ENCODE data around the gene ELMO1. TPM values are rescaled to one million over a fixed set of nuclear protein-coding genes. Genes with fewer than 3 reads are reported as not detected.

ELMO1 gene
- total and polyA plus RNA-seq, 10 of the 15 experiments (the other 5 are each of a cell fraction or from before 2014, with no cell fraction given) = 22.6 to 85.9 (median 56.6) TPM

GRCh38 chr7:37041461-37041860 lies 407.2 kb downstream of the ELMO1 start:
- H4K20me1 ChIP-seq (ENCODE audit: control insufficient read depth, insufficient read depth) = no peaks in the 10 kb centered on the region
- no peak overlapping the region for H3K4me2 ChIP-seq (ENCODE audit: control insufficient read depth, insufficient read depth)
- in situ Hi-C loops (cut with MboI) (no loop called here), intact Hi-C loops (cut with micrococcal nuclease; ENCODE audit: unreplicated experiment) (no loop called here)
- no peaks in the 10 kb centered on the region for H3K36me3 ChIP-seq (ENCODE audit: control insufficient read depth in 2 of 2, insufficient read depth in 2 of 2, low read length in 1 of 2)
- ATAC-seq (no peak), DNase-seq (ENCODE audit: low read depth, low spot score) (no peak), FAIRE-seq (no peak)
- no peak for TF ChIP-seq IKZF2 (IDR thresholded peaks at IDR 0.05)
- no peak for TF ChIP-seq HDAC2 (IDR thresholded peaks at IDR 0.05)
- no peak for TF ChIP-seq RUNX3 (IDR thresholded peaks at IDR 0.05; ENCODE audit: low read length)
- no peak for TF ChIP-seq ZSCAN29 (IDR thresholded peaks at IDR 0.05)
- ChIA-PET POLR2A (no interaction called here), CTCF (no interaction called here), SMC1A (ENCODE audit: uncharacterized antibody, unreplicated experiment) (interaction anchor here (0.6 to 1.0 kb wide), 3 partner anchors 14 to 570 kb away, joined by 3 read pairs; no protein-coding TSS in a partner anchor), RAD21 (ENCODE audit: unreplicated experiment) (no interaction called here)
- H2AFZ ChIP-seq (ENCODE audit: control insufficient read depth, low read depth, low read length) = no peak overlapping the region
- BruUV-seq (replicated peaks) = no TSS peak
- WGBS (ENCODE audit: insufficient coverage, insufficient replicate concordance, low lambda C conversion rate, missing lambda C conversion rate) = 97% methylated on average over 8 of the region's 8 CpGs
- no peaks in the 10 kb centered on the region; the same call in 2 of the 3 replicates for H3K9me3 ChIP-seq (replicated peaks; ENCODE audit: control insufficient read depth, insufficient read depth, low read length)
- no peaks in the 10 kb centered on the region for H3K27me3 ChIP-seq (replicated peaks in 1 of 2; ENCODE audit: control insufficient read depth in 2 of 2, insufficient read depth in 2 of 2, low read length in 1 of 2)
- no peak overlapping the region for H3K27ac ChIP-seq (ENCODE audit: control insufficient read depth, insufficient read depth)
- no peak overlapping the region for H3K9ac ChIP-seq (ENCODE audit: control insufficient read depth, insufficient read depth, low read length)
- no peak overlapping the region for H3K4me3 ChIP-seq
- H3K4me1 ChIP-seq (ENCODE audit: control insufficient read depth, insufficient read depth, low read length) = no peaks in the 10 kb centered on the region
- no peaks in the 10 kb centered on the region for H3K79me2 ChIP-seq (ENCODE audit: control insufficient read depth, insufficient read depth, low read length)

- intact Hi-C loops (cut with micrococcal nuclease; ENCODE audit: unreplicated experiment) = no loop called here
- in situ Hi-C loops (cut with MboI) = no loop called here
- Histone ChIP-seq H3K4me1 (ENCODE audit: control insufficient read depth, insufficient read depth, low read length) (no peaks in the 10 kb centered on the region), H3K4me3 (no peak overlapping the region), H3K27me3 (replicated peaks in 1 of 2; ENCODE audit: control insufficient read depth in 2 of 2, insufficient read depth in 2 of 2, low read length in 1 of 2) (no peaks in the 10 kb centered on the region), H3K36me3 (ENCODE audit: control insufficient read depth in 2 of 2, insufficient read depth in 2 of 2, low read length in 1 of 2) (no peaks in the 10 kb centered on the region), H2AFZ (ENCODE audit: control insufficient read depth, low read depth, low read length) (no peak overlapping the region), H4K20me1 (ENCODE audit: control insufficient read depth, insufficient read depth) (no peaks in the 10 kb centered on the region), H3K9me3 (replicated peaks; ENCODE audit: control insufficient read depth, insufficient read depth, low read length) (no peaks in the 10 kb centered on the region; the same call in 2 of the 3 replicates), H3K4me2 (ENCODE audit: control insufficient read depth, insufficient read depth) (no peak overlapping the region), H3K79me2 (ENCODE audit: control insufficient read depth, insufficient read depth, low read length) (no peaks in the 10 kb centered on the region), H3K27ac (ENCODE audit: control insufficient read depth, insufficient read depth) (no peak overlapping the region), H3K9ac (ENCODE audit: control insufficient read depth, insufficient read depth, low read length) (no peak overlapping the region)
- no TSS peak for BruUV-seq (replicated peaks)
- DNase-seq (ENCODE audit: low read depth, low spot score) (no peak), ATAC-seq (no peak), FAIRE-seq (no peak)
- TF ChIP-seq NFIC (IDR thresholded peaks at IDR 0.05; ENCODE audit: low read depth, low read length) = no peak
- no peak for TF ChIP-seq NRF1 (conservative IDR thresholded peaks at IDR 0.05; ENCODE audit: low read depth, low read length)
- ChIA-PET POLR2A (no interaction called here), SMC1A (ENCODE audit: uncharacterized antibody, unreplicated experiment) (interaction anchor here (0.6 to 1.0 kb wide), 2 partner anchors 13 to 160 kb away, joined by 3 read pairs; no protein-coding TSS in a partner anchor), RAD21 (ENCODE audit: unreplicated experiment) (no interaction called here), CTCF (no interaction called here)
- WGBS (ENCODE audit: insufficient coverage, insufficient replicate concordance, low lambda C conversion rate, missing lambda C conversion rate) = 100% methylated on average over 4 of the region's 4 CpGs
Observed at GRCh38 chr7:37040330-37040729, 408.3 kb downstream of the ELMO1 start.

All from GM12878 (cell line).